Activated naive CD4-positive, alpha-beta T cell (primary cell): ENCODE data around the gene KLRK1.
"Not testable (repeated sequence)": the region's sequence is repeated elsewhere in the genome, so short reads cannot be mapped to it uniquely, and the experiment has no call there.

Experiments used
- DNase-seq, 4 experiments: peaks; one replicate each; lab custom pipeline; 2025; lab: John Stamatoyannopoulos, UW

The KLRK1 gene

DNA sequence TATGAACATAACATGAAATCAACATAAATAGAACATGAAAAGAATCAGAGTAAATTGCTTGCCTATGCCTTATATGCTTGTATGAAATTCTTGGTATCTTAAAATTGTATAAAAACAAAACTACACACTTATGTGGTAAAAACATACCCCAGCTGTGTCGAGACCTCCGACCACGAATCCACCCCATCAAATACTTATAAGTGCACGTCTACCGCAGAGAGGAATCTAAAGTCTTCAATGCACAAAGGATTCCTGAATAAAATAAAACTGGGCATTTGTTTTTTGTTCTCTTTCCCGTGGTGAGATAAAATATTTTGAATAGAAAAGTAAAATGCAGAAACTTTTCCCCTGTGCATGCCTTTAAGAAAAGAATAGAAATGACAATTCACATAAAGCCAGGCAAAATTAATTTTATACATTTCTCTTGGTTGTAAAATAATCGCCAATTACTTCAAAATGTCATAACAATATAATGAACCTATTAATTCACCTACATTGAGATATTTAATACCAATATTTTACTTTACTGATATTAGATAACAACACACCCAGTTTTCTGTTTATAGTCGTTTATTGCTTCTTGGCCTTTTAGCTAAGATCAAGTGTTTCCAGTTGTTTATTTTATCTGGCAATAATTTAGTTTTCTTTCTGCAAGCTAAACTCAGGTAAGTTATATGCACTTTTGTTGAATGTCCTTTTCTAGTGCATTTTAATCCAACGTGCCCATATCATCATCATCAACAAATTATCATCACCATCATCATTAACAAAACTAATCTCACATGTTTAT is 1.0 kb downstream of the KLRK1 start:
- no peak for DNase-seq

DNA sequence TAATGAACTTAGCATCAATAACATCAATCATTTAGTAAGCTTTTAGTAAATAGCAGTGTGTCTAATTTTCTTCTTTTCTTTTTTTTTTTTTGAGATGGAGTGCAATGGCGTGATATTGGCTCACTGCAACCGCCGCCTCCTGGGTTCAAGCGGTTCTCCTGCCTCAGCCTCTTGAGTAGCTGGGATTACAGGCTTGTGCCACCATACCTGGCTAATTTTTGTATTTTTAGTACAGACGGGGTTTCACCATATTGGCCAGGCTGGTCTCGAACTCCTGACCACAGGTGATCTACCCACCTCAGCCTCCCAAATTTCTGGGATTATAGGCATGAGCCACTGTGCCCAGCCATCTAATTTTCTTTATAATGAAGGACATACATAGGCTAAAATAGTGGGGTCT is 2.3 kb downstream of the KLRK1 start:
- DNase-seq: not testable (repeated sequence)

DNA sequence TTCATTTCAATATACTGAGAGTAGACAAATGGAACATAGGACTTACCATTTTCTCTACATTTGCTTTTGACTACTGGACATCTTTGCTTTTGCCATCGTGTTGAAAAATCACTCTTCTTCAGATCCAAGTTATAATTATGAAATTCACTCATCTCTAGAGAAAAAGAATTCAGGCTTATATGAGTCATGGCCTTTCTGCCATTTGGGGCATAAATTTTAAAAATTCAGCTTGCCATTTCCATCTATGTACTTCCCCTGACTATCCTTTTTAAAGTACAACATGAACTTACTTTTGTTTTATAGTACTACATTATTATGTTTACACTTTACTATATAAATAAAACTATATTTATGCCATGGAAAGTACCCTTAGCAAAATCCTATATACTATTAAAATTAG is 3.0 kb downstream of the KLRK1 start:
- DNase-seq: no peak

DNA sequence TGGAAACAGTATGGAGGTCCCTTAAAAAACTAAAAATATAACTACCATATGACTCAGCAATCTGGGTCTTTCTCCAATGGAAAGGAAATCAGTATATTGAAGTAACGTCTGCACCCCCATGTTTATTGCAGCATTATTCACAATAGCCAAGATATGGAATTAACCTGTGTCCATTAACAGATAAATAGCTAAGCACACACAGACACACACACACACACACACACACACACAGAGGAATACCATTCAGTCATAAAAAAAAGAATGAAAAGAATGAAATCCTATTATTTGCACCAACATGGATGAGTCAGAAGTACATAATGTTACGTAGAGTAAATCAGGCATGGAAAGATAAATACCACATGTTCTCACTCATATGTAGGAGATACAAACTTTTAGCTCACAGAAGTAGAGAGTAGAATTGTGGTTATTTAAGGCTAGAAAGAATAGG is 4.7 kb downstream of the KLRK1 start:
- no peak for DNase-seq

DNA sequence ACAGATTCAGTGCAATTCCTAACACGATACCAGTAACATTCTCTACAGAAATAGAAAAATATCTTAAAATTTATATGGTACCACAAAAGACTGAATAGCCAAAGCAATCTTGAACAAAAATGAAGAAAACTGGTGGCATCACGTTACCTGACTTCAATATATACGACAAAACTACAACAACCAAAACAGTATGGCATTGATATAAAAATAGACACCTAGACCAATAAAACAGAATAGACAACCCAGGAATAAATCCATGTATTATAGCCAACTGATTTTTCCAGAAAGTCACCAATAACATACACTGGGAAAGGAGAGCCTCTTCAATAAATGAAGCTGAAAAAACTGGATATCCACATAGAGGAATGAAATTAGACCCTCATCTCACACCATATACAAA is 5.7 kb downstream of the KLRK1 start:
- DNase-seq: no peak

DNA sequence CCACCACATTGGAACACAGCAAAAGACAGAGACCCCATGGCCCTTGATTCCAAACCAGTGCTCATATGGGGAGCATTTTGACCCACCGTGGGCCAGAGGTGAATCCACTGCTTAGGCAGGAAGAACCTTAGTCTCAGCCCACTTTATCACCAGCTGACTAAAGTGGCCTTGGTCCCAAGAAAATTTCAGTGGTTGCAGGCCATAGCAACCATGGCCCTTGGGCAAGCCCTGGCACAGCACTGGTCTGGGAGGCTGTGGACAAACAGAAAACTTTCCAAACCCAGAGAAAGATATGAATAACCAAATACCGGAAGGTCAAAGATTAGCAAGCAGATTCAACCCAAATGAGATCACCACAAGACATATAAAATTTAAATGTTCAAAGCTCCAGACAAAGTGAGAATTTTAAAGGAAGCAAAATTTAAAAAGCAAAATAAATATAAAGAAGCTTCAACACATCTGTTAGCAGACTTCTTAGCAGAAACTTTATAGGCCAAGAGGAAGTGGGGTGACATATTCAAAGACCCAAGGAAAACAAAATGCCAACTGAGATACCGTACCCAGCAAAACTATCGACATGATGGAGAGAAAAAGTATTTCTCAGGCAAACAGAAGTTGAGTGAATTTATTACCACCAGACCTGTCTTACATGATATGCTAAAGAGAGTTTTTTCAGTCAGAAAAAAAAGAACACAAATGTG is 7.8 kb downstream of the KLRK1 start:
- DNase-seq: no peak

DNA sequence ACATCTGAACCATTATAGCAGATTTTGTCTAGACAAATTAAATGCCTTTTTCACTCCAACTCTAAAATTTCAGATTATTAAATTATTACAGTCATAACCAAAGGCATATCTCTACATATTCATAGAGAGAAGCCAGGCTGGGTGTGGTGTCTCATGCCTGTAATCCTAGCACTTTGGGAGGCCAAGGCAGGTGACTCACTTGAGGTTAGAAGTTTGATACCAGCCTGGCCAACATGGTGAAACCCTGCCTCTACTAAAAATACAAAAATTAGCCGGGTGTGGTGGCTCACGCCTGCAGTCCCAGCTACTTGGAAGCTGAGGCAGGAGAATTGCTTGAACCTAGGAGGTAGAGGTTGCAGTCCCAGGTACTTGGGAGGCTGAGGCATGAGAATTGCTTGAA is 11.1 kb downstream of the KLRK1 start:
- DNase-seq: not testable (repeated sequence)

DNA sequence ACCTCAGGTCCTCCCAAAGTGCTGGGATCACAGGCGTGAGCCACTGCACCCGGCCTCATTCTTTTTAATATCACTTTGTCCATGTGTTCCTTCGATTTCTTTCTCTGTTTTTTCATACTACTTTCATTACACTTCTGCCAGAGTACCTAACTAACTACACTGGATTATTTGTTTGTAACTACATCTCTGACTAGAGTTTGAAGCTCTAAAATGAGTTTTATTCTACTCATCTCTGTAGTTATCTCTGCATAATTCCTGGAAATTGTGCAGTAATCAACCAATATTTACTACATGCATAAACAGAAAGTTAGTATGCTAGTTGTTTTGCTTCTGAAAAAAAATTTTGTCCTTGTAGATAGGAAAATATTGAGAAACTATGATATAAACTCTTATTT is 15.2 kb downstream of the KLRK1 start:
- no peak for DNase-seq

DNA sequence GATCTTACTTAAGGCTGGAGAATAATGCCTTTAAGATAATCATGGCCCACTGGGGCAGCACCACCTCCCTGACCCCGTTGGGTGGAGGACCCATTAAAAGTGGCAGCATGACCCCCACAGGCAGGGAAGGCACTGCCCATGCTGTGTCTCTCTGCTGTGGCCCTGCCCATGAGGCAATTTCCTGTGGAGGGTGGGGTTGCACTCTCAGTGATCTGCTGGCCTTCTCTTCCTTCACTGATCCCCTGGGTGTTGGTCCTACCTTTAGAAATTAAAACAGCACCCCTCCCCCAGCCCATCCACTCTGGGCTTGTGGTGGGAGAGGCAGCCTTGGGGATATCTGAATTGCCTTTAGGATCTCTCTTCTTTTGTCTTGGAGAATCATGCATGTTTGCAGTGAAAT is 17.3 kb downstream of the KLRK1 start:
- DNase-seq: no peak

DNA sequence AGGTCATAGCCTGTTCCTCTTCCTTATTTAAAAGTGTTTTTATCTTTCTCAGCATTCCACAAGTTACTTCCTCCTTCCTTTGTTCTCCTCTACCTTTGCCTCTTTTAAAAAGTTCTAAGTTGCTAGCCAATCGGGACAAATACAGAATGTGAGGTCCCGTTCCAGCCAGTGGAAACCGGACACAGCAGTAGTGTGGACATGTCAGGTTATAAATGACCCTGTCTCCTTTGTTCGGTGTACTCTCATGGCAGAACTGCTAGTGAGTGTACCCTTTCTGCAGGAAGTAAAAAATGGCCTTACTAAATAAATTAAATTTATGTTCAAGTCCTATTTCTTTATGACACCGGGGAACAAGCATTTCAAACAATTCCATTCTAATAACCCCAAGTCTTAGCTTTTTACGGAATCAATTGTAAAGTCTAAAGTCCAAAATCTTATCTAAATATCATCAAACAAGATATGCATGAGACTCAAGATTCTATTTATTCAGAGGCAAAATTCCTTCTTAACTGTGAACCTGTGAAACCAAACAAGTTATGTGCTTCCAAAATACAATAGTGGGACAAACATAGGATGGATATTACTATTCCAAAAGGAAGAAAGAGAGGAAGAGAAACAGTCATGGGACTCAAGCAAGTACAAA is 17.8 kb downstream of the KLRK1 start:
- not testable (repeated sequence) for DNase-seq

DNA sequence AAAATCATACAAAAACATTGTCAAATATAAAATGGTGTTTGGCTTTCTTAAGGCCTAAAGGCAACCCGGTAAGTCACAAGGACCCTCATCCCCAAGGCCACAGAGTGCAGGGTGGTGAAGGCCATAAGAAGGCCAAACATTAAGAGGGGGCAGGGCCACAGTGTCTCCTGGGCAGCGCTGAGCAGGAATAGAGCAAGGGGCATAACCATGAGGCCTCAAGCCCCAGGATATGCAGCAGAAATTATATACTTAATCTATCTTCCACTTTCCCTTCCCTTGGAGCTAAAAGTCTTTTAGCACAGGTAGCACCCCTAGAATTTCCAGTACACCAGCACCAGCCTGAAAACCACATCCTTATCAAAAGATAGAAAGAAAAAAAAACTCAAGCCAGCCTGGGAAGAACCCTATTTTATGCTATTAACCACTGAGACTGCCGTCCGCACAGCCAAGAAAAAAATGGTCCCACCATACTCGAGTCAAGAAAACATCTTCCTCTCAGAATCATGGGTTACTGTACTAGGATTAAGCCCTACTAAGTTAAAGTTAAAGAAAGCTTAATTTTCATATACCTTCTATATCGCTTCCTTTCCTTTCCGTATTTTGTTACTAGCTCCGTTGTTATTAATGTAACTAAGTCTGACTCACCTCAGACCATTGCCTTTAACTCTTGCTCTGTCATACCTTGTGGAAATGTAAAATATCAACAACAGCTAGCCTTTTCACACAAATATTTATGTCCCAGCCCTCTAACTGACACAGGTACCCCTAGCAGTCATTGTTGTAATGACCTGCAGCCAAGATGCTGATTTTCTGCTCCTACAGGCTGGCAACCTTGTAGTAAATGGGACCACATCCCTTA is 20.1 kb downstream of the KLRK1 start:
- no peak for DNase-seq

DNA sequence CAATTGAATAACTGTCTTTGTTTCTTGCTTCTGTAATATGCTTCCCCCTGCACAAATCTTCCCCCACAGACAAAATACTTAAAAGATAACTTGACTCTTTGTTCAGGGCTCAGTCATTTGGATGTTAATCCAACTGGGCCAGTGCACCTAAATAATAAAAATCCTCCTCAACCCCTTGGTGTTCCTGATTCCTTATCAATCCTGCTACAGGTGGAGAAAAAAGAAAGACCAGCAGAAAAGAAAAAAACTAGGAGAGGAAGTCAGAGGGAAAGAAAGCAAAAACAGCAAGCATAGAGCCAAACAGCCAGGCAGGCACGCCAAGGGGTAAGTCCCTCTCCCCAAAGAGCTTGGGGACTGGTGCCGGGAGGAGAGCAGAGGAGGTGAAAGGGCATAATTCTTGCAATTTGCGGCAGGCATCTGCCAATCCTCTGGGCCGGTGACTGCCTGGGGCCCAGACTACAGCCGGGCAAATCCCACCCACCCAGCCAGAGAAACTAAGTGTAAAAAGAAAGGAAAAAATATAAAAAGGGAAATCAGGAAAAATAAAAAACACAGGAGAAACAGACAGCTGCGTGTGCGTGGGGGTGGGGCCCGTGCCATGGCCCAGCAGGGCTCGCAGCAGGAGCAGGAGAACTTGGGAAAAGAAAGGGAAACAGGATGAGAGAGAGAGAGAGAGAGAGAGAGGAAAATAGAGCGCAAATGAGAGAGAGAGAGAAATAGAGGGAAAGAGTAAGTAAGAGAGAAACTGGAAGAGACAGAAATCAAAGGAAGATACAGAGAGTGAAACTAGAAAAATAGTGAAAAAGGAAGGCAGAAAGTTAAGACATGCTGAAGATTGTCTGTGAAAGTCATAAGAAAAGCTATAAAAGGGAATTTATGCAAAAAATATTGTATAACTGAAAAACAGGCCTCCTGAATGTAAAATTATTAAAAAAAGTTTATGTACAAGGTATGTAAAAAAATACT is 21.4 kb downstream of the KLRK1 start:
- DNase-seq: no peak

DNA sequence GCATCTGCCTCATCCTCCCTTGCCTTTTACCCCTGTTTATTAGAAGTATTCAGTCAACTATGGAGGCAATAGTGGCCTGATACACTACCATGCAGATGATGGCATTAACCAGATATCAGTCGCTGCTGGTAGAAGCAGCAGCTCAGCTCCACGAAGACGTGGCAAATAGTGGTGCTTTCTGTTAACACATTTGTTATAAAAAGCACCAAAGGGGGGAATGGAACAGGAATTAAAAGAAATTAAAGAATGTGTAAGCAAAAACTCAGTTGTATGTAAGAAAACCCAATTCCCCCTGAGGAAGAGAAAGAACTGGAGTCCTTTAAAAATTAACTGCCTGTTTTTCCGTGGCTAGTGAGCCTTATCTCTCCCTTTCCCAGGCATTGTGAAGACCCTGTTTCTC is 22.1 kb downstream of the KLRK1 start:
- not testable (repeated sequence) for DNase-seq

DNA sequence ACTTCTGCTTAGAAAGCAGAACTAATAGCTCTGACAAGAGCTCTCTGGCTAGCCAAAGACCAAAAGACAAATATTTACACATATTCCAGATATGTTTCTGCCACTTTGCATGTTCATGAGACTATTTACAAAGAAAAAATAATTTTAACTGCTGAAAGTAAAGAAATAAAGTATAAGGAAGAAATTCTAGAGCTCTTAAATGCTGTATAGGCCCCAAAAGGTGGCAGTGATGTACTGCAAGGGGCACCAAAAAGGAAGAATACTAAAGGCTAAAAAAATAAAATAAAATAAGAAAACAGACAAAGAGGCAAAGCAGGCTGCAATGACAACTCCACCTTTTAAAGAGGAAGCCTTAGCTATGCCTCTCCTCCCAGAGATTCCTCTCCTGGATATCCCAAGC is 23.0 kb downstream of the KLRK1 start:
- DNase-seq: no peak

DNA sequence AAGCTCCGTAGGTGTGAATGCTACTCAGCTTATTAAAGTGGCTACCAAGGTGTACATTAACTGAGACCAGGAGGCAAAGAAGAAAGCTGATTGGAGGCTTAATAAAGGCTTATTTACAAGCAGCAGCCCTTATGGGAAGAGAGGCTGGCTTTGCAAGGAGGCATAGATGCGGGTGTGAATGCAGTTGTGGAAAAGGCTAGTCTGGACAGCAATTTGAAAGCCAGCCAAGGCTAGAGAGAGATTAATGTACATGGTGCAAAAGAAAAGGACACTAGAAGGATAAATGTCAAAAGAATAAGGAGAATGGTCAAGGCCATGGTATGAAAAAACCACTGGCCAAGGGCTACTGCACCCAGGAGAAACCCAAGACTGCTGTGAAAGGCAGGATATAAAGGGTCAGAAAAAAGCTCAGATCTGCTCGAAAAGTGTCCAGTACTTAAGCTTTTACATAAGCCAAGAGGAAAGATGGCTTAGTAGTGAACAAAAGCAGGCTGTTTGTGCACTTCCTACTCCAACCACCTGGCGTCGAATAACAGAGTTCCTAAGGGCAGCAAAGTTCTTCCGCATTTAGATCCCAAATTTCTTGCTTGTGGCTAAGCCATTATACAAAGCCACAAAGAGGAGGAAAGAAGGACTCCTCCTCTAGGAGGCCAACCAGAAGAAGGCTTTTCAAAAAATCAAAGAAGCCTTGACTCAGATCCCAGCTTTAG is 24.0 kb downstream of the KLRK1 start:
- no peak for DNase-seq

DNA sequence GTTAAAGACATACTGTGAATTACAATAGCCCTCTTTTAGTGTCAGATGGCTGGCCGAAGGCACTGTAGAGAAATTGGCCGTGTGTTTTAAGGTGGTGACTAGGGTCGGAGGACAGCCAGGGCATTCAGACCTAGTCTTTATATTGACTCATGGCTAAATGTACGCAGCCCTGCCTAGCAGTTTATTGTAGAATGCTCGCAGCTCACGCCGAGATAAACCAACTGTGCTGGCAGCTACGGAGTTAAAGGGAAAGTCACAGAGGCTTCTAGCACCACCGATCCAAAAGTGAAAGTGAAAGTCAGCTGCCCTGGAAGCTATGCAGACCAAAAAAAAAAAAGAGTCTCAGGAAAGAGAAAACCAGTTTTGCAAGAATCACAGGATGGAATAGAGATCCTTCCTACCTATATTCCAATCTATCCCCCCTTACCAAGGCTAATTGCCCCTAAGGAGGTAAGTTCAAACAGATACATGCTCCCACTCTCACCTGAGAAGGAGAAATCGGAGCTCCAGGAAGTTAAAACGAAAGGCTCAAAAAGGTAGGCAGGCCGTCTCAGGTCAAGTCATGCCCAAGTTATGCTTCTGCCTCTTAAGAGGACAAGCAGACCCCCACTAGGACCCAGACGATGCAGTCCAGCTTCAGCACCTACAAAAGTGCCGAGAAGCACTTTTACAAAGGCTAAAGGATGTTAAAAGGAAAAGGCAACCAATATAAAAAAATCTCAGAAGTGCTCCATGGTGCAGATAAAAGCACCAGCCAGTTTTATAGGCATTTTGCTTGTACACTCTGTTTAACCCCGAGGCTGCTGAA is 24.8 kb downstream of the KLRK1 start:
- DNase-seq: peak in 2 of 4 experiments; percentile 33 to 36

DNA sequence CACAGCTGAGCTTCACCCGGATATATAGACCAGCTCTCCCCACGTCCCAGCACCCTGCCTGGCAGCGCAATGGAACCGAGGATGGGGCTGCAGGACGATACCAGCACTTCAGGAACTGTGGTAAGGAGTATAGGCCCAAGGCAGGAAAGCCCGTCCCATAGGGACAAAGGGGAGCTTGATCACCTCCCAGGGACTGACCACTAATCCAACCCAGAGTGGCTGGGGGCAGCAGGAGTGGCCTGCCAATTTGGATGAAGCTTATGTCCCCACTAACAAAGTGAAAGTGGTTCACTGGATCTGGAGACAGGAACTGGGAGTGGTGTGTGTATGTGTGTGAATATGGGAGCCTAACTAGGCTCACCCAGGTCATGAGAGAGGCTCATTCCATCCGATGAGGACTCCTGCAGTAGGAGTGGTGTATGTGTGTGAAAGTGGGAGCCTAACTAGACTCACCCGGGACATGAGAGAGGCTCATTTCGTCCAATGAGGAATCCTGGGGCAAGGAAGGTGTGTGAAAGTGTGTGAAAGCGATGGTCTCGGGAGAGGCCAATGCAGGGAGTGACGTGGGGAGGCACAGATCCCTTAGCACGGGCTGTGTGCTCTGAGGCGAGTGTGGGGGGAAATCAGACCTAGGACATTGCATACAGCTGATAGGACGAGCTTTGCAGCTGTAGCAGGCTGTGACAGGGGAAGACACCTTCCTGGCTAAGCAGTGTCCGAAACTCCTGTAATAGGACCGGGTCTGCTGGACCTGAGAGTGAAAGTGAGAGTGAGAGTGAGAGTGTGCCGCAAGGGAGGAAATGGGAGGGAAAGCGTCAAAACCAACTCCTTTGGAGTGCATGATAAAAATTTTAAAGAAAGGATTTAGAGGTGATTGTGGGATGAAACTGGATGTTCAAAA is 25.7 kb downstream of the KLRK1 start:
- peak in 1 of 4 experiments; percentile 16 for DNase-seq

DNA sequence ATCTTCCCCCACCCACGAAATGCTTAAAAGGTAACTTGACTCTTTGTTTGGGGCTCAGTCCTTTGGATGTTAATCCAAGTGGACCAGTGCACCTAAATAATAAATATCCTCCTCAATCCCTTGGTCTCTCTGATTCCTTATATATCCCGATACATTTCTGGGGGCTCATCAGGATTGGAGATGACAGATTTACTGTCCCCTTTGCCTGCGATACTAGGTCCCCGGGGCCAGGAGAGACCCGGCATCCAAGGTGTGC is 26.3 kb downstream of the KLRK1 start:
- DNase-seq: no peak
